HG02623 (cell line): ENCODE measurements around the gene SLC4A11.
"Not testable (repeated sequence)": the region's sequence is repeated elsewhere in the genome, so short reads cannot be mapped to it uniquely, and the experiment has no call there.

Source experiments
- ATAC-seq: cut with Tn5 transposase; IDR thresholded peaks from one replicate; pipeline ENCODE4 v1.9.1; 2021; ENCODE audit warnings: moderate library complexity; ENCODE audit not compliant: unreplicated experiment

Gene SLC4A11

GRCh38 chr20:3204124-3204794 lies 34.7 kb downstream of the SLC4A11 start, which contains the start of gene DDRGK1:
DDRGK1 (minus strand) TSS chr20:3204682; CDS start chr20:3204627, 55 bp downstream.
- ATAC-seq = peak; percentile 78

DNA sequence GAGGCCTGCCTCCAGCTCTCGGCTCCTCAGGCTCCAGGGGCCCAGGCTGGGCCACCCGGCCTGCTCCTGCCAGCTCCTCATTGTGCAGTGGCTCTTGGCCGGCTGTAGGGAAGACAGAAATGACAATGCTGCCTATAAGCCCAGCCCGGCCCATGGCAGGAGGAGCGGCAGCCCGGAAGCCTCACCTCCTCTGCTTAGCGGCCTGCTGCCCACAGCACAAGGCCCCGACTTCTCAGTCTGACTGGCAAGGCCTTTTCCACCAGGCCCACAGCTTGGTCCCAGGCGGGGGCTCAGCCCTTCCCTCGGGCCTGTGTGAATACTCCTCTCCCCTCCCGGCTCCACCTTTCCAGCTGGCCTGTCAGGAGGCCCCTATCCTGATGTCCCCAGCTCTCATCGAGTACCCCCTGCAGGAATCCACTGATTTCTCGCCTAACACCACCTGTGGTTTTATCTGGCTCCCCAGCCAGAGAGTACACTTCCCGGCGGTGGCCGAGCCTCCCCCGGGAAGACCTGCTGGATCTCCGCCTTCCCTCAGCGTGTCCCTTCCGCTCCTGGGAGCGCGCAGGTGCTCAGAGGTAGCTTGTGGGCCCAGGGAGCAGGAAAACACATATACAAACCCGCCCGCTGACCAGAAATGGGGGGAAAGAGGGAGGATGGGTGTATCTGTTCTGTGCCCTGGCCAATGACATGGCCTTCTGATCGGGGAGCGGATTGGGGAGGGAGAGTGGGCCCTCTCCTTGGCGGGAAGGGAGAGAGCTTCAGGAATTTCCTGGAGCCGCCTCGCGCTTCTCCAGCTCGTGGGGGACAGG lies 35.5 kb downstream of the SLC4A11 start:
- peak; percentile 9 for ATAC-seq

- ATAC-seq = no peak
Measured at GRCh38 chr20:3202965-3203314, 36.0 kb downstream of the SLC4A11 start.

DNA sequence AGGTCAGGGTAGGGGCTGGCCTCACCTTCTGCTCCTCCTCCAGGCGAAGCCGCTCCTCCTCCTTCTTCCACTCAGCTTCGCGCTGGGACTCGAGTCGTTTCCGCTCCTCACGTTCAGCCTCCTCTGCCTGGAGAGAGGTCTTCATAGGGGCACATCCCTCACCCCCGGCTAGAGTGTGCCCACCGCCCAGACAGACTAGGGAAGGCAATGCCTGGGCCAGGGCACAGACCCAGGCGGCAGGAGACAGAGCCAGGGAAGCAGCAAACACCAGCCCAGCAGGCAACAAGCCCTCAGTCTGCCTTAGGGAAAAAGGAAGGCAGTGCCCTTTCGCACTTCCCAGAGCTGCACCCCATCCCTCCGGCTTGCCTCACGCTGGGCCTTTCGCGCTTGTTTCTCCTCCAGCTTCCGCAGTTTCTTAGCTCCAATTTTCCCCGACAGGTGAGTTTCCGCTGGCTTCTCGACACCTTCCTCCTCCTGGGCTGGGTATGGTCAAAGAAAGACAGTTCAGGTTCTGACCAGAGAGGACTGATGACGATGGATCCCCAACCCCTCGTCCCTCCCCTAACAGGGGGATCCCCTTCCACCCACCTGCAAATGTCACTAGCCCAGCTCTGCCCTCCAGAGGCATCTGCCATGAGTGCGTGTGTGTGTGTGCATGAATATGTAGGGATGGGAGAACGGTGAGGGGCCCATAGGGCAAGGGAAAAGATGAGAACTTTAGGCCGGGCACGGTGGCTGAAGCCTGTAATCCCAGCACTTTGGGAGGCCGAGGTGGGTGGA lies 38.8 kb downstream of the SLC4A11 start:
- ATAC-seq = no peak

- no peak for ATAC-seq
Measured at GRCh38 chr20:3199206-3199605, 39.8 kb downstream of the SLC4A11 start.

DNA sequence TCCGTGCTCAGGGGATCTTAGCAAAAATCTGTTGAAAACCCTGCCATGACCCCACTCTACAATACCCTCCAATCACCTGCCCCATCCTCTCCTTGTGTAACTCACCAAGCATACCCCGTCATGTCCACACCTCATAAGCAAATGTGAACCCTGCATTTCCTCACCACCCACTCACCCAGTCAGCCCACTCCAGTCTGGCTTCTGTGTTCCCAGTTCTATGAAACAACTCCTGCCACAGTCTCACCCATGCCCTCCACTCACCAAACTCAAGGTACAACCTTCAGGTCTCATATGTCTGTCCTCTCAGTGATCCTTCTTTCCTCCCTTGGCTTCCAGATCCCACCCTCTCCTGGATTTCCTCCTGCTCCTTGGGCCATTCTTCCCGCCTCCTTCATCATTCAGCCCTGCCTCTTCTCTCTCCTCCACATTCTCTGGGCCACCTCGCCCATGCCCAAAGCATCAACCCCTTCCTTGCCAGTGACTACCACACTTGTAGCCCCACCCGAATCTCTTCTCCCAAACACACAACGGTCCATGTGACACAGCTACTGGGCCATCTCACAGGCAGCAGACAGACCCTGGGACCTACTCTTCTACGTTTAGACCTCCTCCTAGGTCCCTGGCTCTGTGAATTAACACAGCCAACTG lies 43.3 kb downstream of the SLC4A11 start:
- ATAC-seq = no peak

GRCh38 chr20:3194617-3195280 lies 44.2 kb downstream of the SLC4A11 start:
- no peak for ATAC-seq

- no peak for ATAC-seq
Measured at GRCh38 chr20:3193806-3194616, 45.0 kb downstream of the SLC4A11 start.

DNA sequence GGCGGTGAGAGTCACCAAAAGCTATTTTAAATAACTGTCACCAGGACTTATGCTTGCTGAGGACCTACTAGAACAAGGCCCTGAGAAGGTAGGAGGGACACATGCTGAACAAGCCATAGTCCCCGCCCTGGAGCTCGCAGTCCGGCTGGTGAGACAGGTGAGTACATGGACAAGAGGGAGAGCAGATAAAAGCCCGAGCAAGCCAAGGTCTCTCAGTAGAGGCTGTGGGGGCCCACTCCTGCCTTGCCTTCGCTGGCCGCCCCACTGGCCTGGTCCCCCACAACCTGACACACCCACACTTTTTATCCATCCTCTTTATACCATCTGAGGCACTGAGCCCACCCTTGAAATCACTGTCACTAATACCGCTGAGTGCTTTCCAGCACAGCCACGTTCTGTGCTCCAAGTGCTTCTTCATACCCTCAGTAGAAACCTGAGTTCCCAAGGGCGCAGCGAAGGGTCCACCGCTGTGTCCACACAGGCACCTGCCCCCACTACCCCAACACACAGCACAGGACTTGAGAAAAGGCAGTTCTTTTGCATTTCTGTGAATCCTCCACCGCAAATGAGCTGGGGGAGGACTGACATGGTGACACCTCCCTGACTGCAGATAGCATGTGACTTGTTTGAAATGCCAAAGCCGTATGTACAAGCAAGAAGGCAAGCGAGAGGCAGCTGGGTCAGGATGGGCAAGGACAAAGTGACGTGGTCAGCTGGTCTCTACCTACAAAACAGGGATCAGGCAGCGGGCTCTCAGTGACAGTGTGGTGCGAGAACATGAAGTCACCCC lies 46.6 kb downstream of the SLC4A11 start:
- no peak for ATAC-seq

DNA sequence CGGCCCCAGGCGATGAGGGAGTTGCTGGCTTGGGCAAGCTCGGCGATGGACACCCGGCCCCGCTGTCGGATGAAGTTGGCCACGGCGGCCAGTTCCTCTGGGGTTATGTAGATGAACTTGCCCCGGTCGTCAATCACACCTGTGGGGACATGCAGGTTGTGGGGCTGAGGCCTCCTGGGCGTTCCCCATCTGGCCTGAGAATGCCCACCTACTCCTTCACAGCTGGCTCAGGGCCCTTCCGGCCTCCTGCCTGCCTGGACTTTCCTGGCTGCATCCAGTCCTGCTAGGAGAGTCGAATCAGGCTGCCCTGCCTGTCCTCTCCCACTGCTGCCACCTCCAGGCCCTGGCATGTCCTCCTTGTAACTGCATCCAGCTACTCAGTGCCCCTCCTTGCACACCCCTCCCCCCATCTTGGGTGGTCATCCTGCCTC lies 48.3 kb downstream of the SLC4A11 start:
- ATAC-seq = no peak

DNA sequence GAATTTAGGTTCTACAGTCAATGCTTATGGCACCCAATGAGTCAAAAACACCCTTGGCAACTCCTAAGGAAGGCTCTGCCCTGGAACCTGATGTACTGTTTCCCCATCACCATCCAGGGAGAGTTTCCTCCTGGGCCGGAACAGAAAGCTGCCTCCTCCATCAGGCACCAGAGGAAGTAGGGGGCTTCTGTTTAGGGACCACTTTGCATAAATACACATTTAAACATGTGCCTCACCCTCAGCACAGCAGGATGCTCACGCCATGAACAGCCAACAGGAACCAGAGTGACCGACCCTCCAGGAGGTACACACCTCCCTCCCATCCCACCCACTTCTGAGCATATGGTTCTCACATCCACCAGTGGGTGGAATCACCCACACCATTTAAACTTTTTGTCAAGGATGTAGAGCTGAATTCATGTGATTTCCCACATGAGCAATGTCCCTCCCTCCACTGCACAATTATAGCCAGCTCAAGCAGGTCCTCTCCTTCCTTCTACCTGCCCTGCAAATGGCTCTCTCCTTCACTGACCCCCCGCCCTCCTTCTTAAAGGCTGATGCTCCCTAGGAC lies 49.3 kb downstream of the SLC4A11 start:
- ATAC-seq = no peak

DNA sequence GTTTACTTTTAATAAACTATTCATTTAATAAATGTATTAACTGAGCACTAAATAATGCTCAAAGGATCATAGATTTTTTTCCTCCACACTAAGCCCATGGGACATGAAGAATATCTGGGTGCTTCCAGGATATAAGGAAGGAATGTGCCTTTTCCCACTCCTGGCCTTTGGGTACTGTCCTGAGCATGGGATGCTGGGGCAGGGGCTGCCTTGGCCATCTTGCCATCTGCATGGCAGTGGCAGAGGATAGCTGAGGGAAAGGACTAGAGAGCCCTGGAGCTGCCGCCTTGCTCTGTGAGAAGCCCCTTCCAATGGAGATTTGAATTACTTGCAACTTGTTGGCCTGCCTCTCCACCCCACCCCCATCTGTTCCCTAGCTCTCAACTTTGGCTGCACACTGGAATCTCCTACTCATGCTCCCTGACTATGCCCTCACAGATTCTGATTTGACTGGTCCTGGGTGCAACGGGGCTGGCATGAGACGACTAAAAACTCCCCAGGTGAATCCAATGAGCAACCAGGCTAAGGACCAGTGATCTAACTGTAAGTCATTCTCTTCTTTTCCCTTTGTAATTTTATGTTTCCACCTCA lies 50.1 kb downstream of the SLC4A11 start:
- ATAC-seq = no peak

GRCh38 chr20:3187861-3188260 lies 51.1 kb downstream of the SLC4A11 start:
- ATAC-seq = not testable (repeated sequence)

GRCh38 chr20:3183896-3184612 lies 54.9 kb downstream of the SLC4A11 start:
- no peak for ATAC-seq

DNA sequence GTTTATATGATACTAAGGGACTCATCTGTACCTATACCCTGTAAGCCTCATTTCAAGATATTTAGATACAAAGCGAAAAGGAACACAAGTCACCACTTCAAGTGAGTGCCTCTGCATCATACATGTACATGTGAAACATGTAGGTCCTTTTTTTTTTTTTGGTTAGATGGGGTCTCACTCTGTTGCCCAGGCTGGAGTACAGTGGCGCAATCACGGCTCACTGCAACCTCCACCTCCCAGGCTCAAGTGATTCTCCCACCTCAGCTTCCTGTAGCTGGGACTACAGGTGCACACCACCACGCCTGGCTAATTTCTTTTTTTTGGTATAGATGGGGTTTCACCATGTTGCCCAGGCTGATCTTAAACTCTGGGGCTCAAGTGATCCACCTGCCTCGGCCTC lies 56.6 kb downstream of the SLC4A11 start:
- ATAC-seq = not testable (repeated sequence)

DNA sequence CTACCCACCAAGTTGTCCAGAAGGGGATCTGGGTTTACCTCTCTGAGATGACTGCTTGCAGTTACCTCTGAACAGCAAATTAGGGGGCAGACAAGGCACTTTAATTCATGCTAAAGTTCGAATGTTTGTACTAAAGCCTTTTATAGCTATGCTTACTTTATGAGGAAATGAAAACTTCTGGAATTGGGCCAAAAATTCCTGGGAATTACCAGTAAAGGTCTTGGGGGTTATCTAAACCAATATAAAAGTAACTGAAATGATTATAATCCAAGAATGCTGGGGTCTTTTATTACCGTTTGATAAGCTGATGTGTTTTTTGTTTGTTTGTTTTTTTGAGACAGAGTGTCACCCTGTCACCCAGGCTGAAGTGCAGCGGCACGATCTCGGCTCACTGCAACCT lies 57.7 kb downstream of the SLC4A11 start:
- ATAC-seq = no peak

- no peak for ATAC-seq
Measured at GRCh38 chr20:3180319-3180718, 58.7 kb downstream of the SLC4A11 start.
